ENCODE results near the gene IRAK1.
"Not testable (repeated sequence)": the region's sequence is repeated elsewhere in the genome, so short reads cannot be mapped to it uniquely, and the experiment has no call there.

IRAK1 gene

DNA sequence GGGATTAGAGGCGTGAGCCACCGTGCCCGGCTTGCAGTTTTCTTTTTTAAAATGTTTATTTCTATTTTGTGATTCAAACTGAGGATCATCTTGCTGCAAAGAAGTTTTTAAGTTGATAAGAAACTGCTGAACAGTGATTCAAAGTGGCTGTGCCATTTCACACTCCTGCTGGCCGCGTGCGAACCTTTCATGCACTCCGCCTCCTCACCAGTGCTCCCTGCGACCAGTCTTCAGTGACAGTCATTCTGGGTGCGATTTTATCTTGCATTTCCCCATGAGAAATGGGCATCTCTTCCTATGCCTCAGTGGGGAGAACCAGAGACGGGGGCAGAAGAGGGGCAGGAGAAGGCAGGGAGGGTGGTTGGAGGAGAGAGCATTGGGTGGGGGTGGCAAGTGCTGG lies 25.7 kb downstream of the IRAK1 start:
- DNase-seq, result no peak

GRCh38 chrX:153993079-153993478 lies 26.6 kb downstream of the IRAK1 start:
- DNase-seq, result no peak

DNA sequence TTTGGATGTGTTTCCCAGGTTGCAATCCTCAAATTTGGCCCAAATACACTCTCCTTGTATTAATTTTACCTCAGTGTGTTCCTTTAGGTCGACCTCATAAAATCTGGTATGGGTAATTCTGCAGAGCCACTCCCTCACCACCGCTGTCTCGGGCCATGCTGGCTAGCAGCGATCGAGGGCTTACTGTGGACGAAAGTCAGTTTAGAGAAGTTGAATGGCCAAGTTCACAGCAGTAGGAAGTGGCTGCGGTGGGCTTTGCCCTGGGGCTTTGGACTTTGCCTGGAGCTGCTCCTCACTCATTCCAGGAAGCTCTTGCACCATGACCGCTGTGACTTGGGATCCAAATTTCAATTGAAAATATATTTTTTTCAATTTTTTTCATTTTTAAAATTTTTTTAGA lies 27.5 kb downstream of the IRAK1 start:
- no peak for DNase-seq

DNA sequence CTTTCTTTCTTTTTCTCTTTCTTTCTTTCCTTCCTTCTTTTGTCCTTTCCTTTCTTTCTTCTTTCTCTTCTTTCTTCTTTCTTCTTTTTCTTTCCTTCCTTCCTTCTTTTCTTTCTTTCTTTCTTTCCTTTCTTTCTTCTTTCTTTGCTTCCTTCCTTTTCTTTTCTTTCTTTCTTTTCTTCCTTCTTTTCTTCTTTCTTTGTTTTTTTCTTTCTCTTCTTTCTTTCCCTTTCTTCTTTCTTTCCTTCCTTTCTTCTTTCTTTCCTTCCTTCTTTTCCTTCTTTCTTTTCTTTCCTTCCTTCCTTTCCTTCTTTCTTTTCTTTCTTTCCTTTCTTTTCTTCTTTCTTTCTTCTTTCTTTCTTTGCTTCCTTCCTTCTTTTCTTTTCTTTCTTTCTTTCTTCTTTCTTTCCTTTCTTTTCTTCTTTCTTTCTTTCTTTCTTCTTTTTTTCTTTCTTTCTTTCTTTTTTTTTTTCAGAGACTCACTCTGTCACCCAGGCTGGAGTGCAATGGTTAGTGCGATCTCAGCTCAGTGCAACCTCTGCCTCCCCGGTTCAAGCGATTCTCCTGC lies 28.6 kb downstream of the IRAK1 start:
- DNase-seq, result no peak

DNA sequence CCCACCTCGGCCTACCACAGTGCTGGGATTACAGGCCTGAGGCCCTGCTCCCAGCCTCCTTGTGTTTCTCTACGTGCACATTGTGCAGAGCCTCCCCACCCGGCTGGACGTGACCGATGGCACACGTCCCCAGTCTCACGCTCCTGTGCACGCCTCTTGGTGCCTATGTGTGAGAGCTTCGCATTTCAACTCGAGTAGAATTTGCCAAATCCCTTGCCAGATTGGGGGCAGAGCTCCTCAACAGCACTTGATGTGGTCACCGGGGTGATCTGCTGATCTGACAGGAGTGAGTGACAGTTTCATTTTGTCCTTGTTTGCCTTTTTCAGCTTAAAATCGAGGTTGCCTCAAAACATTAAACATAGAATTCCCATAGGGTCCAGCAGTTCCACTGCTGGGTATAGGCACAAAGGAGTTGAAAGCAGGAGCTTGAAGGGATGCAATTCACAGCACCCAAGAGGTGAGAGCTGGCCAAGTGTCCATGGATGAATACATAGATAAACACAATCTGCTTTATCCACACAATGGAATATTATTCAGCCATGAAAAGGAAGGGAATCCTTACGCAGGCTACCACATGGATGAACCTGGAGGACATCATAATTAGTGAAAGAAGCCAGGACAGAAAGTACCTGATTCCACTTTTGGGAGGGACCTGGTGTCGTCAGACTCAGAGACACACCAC lies 29.6 kb downstream of the IRAK1 start:
- DNase-seq, result no peak

DNA sequence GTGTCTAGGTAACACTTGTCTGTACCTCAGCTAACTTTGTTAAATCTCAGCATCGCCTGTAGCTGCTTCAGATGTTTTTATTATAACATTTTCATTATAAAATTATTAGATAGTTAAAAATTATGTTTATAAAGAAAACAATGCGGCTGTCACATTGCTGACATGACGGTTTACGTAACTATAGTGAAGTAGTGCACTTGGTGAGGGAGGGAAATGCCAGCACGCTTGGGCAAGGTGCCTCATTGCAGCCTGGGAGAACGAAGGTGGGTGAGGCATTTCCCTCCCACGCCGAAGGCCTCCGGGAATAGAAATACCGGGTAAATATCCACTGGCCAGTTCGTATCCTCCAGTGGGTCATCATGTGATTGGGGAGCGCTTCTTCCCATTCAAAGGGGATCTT lies 31.2 kb downstream of the IRAK1 start:
- no peak for DNase-seq

DNA sequence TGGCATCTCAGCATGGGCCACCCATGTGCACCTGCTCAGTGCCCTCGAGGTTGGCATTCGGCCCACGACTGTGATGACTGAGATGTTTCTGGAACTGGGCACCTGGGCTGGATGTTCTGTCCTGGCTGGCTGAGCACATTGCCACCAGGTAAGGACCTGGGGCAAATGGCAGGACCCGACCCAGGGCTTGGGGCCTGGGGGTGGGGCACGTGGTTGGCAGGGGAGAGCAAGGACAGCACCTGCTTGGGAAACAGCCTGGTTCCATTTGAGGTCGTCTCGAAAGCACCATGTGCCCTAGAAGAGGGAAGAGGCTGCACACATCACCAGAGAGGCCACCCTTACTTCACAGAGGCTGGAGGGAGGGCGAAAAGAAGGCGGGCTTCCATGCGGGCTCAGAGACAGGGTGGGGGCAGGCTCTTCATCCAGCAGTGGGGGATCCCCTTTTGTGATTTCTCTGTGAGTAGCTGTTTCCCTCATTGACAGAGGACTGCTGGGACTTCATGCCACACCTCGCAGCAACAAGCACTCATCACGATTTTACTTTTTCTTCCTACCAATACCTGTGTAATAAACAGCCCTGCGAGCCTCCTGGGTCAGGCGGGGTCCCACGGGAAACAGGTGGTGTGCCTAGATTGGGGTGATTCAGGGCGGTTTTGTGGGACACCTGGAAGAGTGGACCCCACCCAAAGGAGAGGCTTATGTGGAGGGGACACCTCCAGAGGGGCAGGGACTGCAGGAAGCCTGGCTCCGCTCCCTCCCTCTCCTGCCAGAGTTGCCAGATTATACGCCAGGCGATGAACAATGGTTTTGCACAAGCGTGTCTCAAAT lies 35.1 kb downstream of the IRAK1 start:
- no peak for DNase-seq

- no peak for DNase-seq
Observed at GRCh38 chrX:153983321-153983801, 36.3 kb downstream of the IRAK1 start.

GRCh38 chrX:153981771-153982533 lies 37.8 kb downstream of the IRAK1 start:
- DNase-seq, result no peak

- DNase-seq, result no peak
Observed at GRCh38 chrX:153981231-153981630, 38.5 kb downstream of the IRAK1 start.

DNA sequence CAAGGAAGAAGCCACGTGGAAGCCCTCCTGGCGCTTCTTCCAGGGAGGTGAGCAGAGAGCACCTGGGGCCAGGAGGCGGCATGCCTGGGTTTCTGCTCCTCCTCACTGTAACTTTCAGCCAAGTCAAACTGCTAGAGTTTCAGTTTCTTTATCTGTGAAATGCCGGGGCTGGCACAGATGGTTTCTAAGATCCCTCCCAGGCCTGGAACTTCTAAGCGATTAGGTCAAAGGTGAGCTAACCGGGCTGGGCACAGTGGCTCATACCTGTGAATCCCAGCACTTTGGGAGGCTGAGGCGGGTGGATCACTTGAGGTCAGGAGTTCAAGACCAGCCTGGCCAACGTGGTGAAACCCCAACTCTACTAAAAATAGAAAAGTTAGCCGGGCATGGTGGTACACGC lies 39.3 kb downstream of the IRAK1 start:
- not testable (repeated sequence) for DNase-seq

GRCh38 chrX:153974726-153975286 lies 44.9 kb downstream of the IRAK1 start:
- no peak for DNase-seq

GRCh38 chrX:153974003-153974725 lies 45.5 kb downstream of the IRAK1 start:
- DNase-seq, result no peak

- DNase-seq, result no peak
Observed at GRCh38 chrX:153973127-153974002, 46.3 kb downstream of the IRAK1 start.

DNA sequence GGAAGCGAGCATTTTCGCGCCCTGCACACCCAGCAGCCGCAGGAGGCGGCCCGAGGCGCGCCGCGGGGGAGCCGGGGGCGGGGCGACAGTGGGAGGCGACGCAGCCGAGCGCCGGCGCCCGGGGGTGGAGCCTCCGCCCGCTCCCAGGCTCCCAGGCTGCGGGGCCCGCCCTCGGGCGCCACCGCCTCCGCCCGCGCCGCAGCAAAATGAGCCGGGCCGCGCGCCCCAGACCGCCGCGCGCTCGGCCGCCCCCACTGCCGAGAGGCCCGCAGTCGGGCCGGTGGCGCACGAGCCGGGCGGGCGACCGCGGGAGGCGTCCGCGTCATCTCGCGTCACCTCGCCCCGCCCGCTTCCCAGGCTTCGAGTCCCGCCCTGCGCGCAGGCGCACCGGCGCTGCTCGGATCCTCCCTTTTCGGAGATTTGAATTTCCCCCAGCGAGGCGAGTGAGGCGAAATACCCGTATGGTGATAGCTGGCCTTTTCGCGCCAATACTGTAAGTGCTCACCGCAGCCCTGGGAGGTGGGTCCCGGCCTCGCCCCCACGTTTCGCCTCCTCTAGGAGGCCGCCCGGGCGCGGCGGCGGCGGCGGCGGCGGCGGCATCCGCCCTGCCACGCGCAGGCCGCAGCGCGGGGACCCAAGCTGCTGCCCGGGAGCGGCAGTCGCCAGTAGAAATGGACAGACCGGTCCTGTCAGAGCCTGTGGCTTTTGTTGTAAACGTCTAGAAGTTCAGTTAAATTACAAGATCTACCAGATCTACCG lies 47.2 kb downstream of the IRAK1 start, which contains the start of gene TMEM187:
TSS of gene TMEM187 (plus strand) at position 387 of the 759 bp plus-strand sequence. CDS start 9,309 bp downstream, outside the sequence.
- peak; percentile 80 for DNase-seq

DNA sequence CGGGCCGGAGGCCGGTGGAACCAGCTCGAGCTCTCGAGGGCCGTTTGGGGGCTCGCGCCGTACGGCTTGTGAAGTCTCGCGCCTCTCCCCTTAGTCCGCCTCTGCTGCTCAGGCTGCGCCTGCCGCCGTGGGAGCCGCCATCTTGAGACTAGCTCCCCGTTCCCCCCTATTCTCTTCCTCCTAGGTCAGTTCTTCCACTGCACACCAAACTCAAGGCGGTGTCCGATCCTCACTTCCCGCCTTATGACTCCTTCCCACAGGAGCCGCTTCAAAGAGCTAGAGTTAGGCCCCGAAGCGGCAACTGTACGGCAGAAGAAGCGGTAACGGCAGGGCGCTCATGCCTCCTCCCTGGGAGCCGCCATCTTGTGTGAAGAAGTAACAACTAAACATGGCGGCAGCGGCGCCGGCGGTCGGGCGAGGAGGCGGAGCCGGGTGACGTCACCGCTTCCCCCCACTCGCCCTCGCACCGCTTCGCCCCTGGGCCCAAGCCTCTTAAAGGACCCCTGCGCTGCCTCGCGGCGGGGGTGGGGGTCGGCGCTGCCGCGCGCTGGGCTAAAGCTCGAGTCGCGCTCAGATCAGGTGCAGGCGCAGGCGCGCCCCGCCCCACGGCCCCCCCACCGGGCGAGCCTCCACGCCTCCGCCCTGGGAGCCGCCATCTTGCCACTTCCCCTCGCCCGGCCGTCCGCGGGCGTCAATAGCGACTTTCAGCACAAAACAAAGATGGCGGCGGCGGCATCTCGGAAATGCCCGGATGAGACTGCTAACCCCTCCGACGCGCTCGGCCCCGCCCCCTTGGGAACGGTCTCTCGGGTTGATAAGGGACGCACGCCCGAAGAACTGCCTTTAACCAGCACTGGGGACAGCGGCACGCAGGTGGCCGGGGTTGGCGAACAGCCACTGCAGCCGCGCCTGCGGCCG lies 48.0 kb downstream of the IRAK1 start, which contains the start of gene HCFC1:
TSS of gene HCFC1 (minus strand) at position 369 of the 918 bp plus-strand sequence. CDS start 978 bp downstream, outside the sequence.
- peak; percentile 80 for DNase-seq

DNA sequence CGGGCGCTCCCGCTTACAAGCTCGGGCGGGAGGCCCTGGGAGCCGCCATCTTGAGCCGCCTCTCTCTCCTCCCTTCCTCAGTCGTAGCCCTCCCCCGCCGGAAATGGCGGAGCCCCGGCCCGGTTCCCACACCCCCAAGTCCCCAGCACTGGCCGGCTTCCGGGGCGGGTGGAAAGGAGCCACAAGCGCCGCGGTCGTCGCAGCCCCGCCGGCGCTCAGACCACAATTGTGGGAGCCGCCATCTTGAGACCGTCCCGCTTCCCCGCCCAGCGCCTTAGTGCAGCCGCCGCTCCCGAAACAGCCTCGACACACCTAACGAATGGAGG lies 48.6 kb downstream of the IRAK1 start:
- DNase-seq, result peak; percentile 76

DNA sequence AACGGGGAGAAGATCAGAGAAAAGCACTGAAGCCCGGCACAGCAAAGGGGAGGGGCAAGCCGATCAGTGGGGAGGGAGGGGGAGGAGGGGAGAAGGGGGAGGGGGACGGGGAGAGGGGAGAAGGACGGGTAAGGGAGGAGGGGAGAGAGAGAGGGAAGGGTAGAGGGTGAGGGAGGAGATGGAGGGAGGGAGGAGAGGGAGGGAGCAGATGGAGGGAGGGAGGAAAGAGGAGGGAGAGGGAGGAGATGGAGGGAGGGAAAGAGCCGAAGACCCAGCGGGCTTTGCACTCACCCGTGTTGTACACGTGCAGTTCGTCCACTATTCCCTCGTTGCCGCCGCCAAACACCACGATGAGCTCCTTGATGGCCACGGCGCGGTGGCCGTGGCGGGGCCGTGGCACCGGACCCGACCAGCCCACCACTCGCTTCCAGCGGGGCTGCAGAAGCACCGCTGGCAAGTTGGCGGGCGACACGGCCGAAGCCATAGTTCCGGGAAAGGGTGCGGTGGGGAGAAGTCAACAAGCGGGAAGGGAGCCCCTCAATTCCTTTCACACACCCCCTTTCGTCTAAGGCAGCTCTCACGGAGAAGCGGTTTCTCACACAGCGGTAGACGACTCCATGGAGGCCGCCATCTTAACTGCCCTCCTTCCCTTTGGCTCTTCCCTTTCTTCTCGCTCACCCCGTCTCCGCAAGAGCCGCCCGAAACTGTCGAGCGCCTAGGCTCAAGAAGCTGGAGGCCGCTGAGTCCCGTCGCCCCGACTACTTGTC lies 49.2 kb downstream of the IRAK1 start:
- DNase-seq, result peak; percentile 50

Measured in HCEC 1CT (cell line).